ENCODE data around the gene SHISA8. TPM values are rescaled to one million over a fixed set of nuclear protein-coding genes. Genes with fewer than 3 reads are reported as not detected.

The SHISA8 gene
- total RNA-seq, 1 donor from 2014 or later, result not detected

GRCh38 chr22:41913842-41914534 is 886 bp downstream of the SHISA8 start:
- DNase-seq, result no peak

- no peak for DNase-seq
Measured at GRCh38 chr22:41913040-41913719, 1.7 kb downstream of the SHISA8 start.

- no peak for DNase-seq
Measured at GRCh38 chr22:41912338-41913039, 2.4 kb downstream of the SHISA8 start.

GRCh38 chr22:41911001-41911611 is 3.8 kb downstream of the SHISA8 start:
- no peak for DNase-seq

GRCh38 chr22:41910050-41911000 is 4.5 kb downstream of the SHISA8 start:
- no peak for DNase-seq

GRCh38 chr22:41909310-41910049 is 5.4 kb downstream of the SHISA8 start:
- no peak for DNase-seq

GRCh38 chr22:41908411-41909309 is 6.2 kb downstream of the SHISA8 start:
- no peak for DNase-seq

- DNase-seq, result no peak
Measured at GRCh38 chr22:41907436-41908401, 7.2 kb downstream of the SHISA8 start.

GRCh38 chr22:41906822-41907221 is 8.1 kb downstream of the SHISA8 start:
- no peak for DNase-seq

- DNase-seq, result no peak
Measured at GRCh38 chr22:41905411-41906202, 9.3 kb downstream of the SHISA8 start.

- no peak for DNase-seq
Measured at GRCh38 chr22:41904450-41905410, 10.1 kb downstream of the SHISA8 start.

GRCh38 chr22:41902932-41903421 is 11.9 kb downstream of the SHISA8 start:
- DNase-seq, result no peak

GRCh38 chr22:41902016-41902415 is 12.9 kb downstream of the SHISA8 start:
- DNase-seq, result no peak

GRCh38 chr22:41900652-41901312 is 14.1 kb downstream of the SHISA8 start:
- DNase-seq, result no peak

GRCh38 chr22:41899992-41900651 is 14.8 kb downstream of the SHISA8 start:
- no peak for DNase-seq

All from skin of body (tissue), 2 donors.